Measurements from ENCODE around the gene PTGIS. TPM values are rescaled to one million over a fixed set of nuclear protein-coding genes. Genes with fewer than 3 reads are reported as not detected.

The PTGIS gene
- total and polyA plus RNA-seq, 2 of the 4 experiments (the other 2 are of a cell fraction) = 1.6 to 2.6 TPM

DNA sequence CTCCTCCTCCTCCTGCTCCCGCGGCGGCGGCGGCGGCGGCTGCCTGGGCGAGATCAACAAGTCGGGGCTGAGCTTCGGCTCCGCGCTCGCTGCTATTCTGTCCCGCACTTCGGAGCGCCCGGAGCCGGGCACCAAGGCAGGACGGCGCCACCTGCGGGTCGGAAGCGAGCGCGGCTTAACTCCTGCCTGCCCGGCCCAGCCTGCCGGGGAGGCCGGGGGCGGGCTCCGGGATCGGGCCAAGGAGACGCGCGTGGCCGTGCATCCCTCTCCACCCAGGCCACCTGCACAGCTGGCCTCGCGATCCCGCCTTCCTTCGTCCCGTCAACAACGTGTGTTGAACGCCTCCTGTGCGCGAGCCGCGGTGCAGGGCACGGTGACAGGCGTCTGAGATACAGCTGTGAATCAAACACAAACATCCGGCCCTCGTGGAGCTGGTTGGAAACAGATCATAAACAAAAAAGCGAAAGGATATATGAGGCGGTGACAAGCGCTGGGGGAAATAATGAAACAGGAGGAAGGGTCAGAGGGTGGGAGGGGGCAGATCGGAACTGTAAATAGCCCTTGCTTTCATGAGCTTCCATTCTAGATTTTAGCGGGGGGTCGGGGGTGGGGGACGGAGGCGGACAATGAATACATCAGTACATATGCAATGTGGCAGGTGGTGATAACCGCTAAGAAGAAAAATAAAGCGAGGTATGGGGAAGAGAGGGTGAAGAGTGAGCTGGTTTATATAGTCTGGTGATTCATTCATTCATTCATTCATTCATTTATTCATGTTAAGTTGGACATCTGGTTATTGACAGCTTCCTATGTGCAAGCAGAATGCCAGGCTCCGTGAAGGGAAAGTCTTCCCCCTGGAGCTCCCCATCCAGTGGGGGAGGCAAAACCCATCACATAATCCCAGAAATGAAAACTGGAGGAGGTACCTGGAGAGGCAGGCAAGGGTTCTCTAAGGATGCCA, 83.5 kb downstream of the PTGIS start:
- H3K9me3 ChIP-seq (ENCODE audit: control insufficient read depth, insufficient read depth, low read length) = no peaks in the 10 kb centered on the region
- H4K5ac ChIP-seq (ENCODE audit: low read depth, low read length) = no peak overlapping the region
- no peak overlapping the region for H2BK15ac ChIP-seq (ENCODE audit: low read depth, low read length)
- no peak overlapping the region for H3K56ac ChIP-seq (ENCODE audit: extremely low read depth, insufficient read depth, low read length)
- H4K8ac ChIP-seq (ENCODE audit: low read depth in 2 of 2, low read length in 2 of 2) = no peak overlapping the region
- no peaks in the 10 kb centered on the region for H3K9me1 ChIP-seq (ENCODE audit: insufficient read depth, low read length)
- H2AK9ac ChIP-seq (replicated peaks; ENCODE audit: low read depth, low read length, poor library complexity) = peak overlapping the region; percentile 76
- dilution Hi-C loops (cut with HindIII; ENCODE audit: low sequenced_read_pairs, unreplicated experiment) (no loop called here), intact Hi-C loops (cut with micrococcal nuclease) (loop anchor here (1.0 to 10.0 kb wide), 3 partner anchors 48 to 150 kb away; no protein-coding TSS in a partner anchor), in situ Hi-C loops (cut with MboI; ENCODE audit: low sequenced_read_pairs) (no loop called here)
- H3K9ac ChIP-seq (ENCODE audit: low read depth, low read length) = no peak overlapping the region
- H3K23ac ChIP-seq (ENCODE audit: low read depth, low read length) = no peak overlapping the region
- no peak overlapping the region for H3K27ac ChIP-seq (ENCODE audit: insufficient read depth, low read length)
- H3K4me3 ChIP-seq (ENCODE audit: insufficient read depth, low read depth, low read length) = peak overlapping the region; percentile 22
- H2AK5ac ChIP-seq (ENCODE audit: low read depth, low read length) = no peak overlapping the region
- DNase-seq (peak; percentile 61), ATAC-seq (ENCODE audit: low read depth) (peak; percentile 97)
- no peaks in the 10 kb centered on the region for H3K36me3 ChIP-seq (ENCODE audit: control insufficient read depth, insufficient read depth, low read length)
- H4K91ac ChIP-seq (ENCODE audit: insufficient read depth, low read depth, low read length) = no peak overlapping the region
- no peak overlapping the region for H2BK20ac ChIP-seq (ENCODE audit: low read depth, low read length)
- no peak overlapping the region for H3K18ac ChIP-seq (ENCODE audit: low read depth, low read length)
- peaks cover 55% of the 10 kb centered on the region for H3K27me3 ChIP-seq (ENCODE audit: control insufficient read depth, insufficient read depth, low read length)
- no peak overlapping the region for H3K4ac ChIP-seq (ENCODE audit: low read depth, low read length)
- BruUV-seq (replicated peaks) = no TSS peak
- WGBS, 2 experiments (ENCODE audit: extremely low coverage in 2 of 2, insufficient read length in 1 of 2) = 1% methylated on average over 27 of the region's 61 CpGs; no CpG with 5 or more reads in 1 of the 2 experiments
- ChIA-PET POLR2A (ENCODE audit: unreplicated experiment) (no interaction called here), CTCF (interaction anchor here (0.6 to 2.7 kb wide), 11 partner anchors 8 to 155 kb away, joined by 3 to 7 read pairs (median 3); no protein-coding TSS in a partner anchor)
- no peaks in the 10 kb centered on the region for H3K4me1 ChIP-seq (ENCODE audit: control insufficient read depth, insufficient read depth, low read length)
- no peaks in the 10 kb centered on the region for H3K79me1 ChIP-seq (ENCODE audit: low read depth in 1 of 2, low read length in 2 of 2)
- H4K20me1 ChIP-seq (ENCODE audit: insufficient read depth, low read length) = 0 out of 2 replicates have a peak, but pooled peaks cover 6% of the 10 kb centered on the region
- H2BK5ac ChIP-seq (ENCODE audit: low read depth, low read length, poor library complexity, severe bottlenecking) = no peak overlapping the region
- H2AFZ ChIP-seq (replicated peaks; ENCODE audit: low read length, poor library complexity) = peak overlapping the region; percentile 94
- H3K14ac ChIP-seq (replicated peaks; ENCODE audit: low read depth, low read length) = no peak overlapping the region
- peak overlapping the region; percentile 89 for H3K4me2 ChIP-seq (ENCODE audit: low read depth, low read length)
- H2BK120ac ChIP-seq (ENCODE audit: low read depth, low read length) = no peak overlapping the region
- TF ChIP-seq ELK1 (IDR thresholded peaks at IDR 0.05; ENCODE audit: borderline replicate concordance, low read depth, low read length) = no peak
- TF ChIP-seq SMC3 (IDR thresholded peaks at IDR 0.05; ENCODE audit: low read depth, low read length) = peak; percentile 71
- TF ChIP-seq RAD21 (IDR thresholded peaks at IDR 0.05; ENCODE audit: low read length) = peak; percentile 71
- TF ChIP-seq MXI1 (IDR thresholded peaks at IDR 0.05; ENCODE audit: borderline replicate concordance, low read depth, low read length) = peak; percentile 45; the same call in 1 of the 2 replicates
- no peak for TF ChIP-seq POLR2A (IDR thresholded peaks at IDR 0.05; ENCODE audit: low read depth, low read length)
- TF ChIP-seq NFE2L2 (IDR thresholded peaks at IDR 0.05; ENCODE audit: low read depth, low read length) = no peak
- TF ChIP-seq FOS (IDR thresholded peaks at IDR 0.05; ENCODE audit: low read depth, low read length) = no peak
- TF ChIP-seq BHLHE40 (IDR thresholded peaks at IDR 0.05; ENCODE audit: low read depth, low read length) = no peak
- TF ChIP-seq CEBPB (IDR thresholded peaks at IDR 0.05; ENCODE audit: low read depth, low read length) = no peak
- TF ChIP-seq MAZ (IDR thresholded peaks at IDR 0.05; ENCODE audit: borderline replicate concordance, low read depth, low read length) = no peak; the same call in 1 of the 2 replicates
- no peak for TF ChIP-seq USF2 (IDR thresholded peaks at IDR 0.05; ENCODE audit: low read depth, low read length)
- TF ChIP-seq MAFK (IDR thresholded peaks at IDR 0.05; ENCODE audit: low read depth, low read length) = no peak
- TF ChIP-seq, protein P1, sequence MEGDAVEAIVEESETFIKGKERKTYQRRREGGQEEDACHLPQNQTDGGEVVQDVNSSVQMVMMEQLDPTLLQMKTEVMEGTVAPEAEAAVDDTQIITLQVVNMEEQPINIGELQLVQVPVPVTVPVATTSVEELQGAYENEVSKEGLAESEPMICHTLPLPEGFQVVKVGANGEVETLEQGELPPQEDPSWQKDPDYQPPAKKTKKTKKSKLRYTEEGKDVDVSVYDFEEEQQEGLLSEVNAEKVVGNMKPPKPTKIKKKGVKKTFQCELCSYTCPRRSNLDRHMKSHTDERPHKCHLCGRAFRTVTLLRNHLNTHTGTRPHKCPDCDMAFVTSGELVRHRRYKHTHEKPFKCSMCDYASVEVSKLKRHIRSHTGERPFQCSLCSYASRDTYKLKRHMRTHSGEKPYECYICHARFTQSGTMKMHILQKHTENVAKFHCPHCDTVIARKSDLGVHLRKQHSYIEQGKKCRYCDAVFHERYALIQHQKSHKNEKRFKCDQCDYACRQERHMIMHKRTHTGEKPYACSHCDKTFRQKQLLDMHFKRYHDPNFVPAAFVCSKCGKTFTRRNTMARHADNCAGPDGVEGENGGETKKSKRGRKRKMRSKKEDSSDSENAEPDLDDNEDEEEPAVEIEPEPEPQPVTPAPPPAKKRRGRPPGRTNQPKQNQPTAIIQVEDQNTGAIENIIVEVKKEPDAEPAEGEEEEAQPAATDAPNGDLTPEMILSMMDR (conservative IDR thresholded peaks at IDR 0.05; ENCODE audit: low read depth, low read length) = peak; percentile 79
- no peak for TF ChIP-seq RFX5 (IDR thresholded peaks at IDR 0.05; ENCODE audit: low read depth, low read length)
